ENCODE measurements around the gene SLC25A52.

- TF ChIP-seq POLR2AphosphoS5 (IDR thresholded peaks at IDR 0.05) (no peak), EP300 (IDR thresholded peaks at IDR 0.05) (no peak), POLR2A (IDR thresholded peaks at IDR 0.05) (no peak)
- TF ChIP-seq, protein P1, sequence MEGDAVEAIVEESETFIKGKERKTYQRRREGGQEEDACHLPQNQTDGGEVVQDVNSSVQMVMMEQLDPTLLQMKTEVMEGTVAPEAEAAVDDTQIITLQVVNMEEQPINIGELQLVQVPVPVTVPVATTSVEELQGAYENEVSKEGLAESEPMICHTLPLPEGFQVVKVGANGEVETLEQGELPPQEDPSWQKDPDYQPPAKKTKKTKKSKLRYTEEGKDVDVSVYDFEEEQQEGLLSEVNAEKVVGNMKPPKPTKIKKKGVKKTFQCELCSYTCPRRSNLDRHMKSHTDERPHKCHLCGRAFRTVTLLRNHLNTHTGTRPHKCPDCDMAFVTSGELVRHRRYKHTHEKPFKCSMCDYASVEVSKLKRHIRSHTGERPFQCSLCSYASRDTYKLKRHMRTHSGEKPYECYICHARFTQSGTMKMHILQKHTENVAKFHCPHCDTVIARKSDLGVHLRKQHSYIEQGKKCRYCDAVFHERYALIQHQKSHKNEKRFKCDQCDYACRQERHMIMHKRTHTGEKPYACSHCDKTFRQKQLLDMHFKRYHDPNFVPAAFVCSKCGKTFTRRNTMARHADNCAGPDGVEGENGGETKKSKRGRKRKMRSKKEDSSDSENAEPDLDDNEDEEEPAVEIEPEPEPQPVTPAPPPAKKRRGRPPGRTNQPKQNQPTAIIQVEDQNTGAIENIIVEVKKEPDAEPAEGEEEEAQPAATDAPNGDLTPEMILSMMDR (IDR thresholded peaks at IDR 0.05), result no peak
Measured at GRCh38 chr18:31760695-31761094, at the start of gene SLC25A52.

Data from suprapubic skin (tissue), 4 donors.